GM23248 (cell line): ENCODE results near the gene ATAD3A. TPM values are rescaled to one million over a fixed set of nuclear protein-coding genes. Genes with fewer than 3 reads are reported as not detected.
"Not testable (repeated sequence)": the region's sequence is repeated elsewhere in the genome, so short reads cannot be mapped to it uniquely, and the experiment has no call there.

Experiments used
- DNase-seq: peaks from one replicate; pipeline ENCODE4 v3.0.0-alpha.2; 2015
- H2AFZ ChIP-seq: fragments of 200-600 bp; sonication (generic); 2 replicates; pipeline ENCODE4 v1.6.1; 2016; ENCODE audit warnings: antibody characterized with exemption
- H3F3A ChIP-seq: fragments of 200-600 bp; sonication (generic); 2 replicates; pipeline ENCODE4 v1.6.1; 2016; ENCODE audit warnings: mild to moderate bottlenecking, antibody characterized with exemption, mixed run types; ENCODE audit not compliant: insufficient read depth
- H3K27ac ChIP-seq: fragments of 200-600 bp; sonication (generic); 2 replicates; pipeline ENCODE4 v1.5.1; 2016; ENCODE audit warnings: mild to moderate bottlenecking
- H3K27me3 ChIP-seq: fragments of 200-600 bp; sonication (generic); replicated peaks from 2 replicates; pipeline ENCODE4 v1.6.1; 2016; ENCODE audit warnings: mild to moderate bottlenecking; ENCODE audit not compliant: insufficient read depth
- H3K36me3 ChIP-seq: fragments of 200-600 bp; sonication (generic); 2 replicates; pipeline ENCODE4 v1.6.1; 2016; ENCODE audit warnings: low read depth, mild to moderate bottlenecking
- H3K4me1 ChIP-seq: fragments of 200-600 bp; sonication (generic); 2 replicates; pipeline ENCODE4 v1.6.1; 2016; ENCODE audit warnings: mild to moderate bottlenecking; ENCODE audit not compliant: insufficient read depth
- H3K4me2 ChIP-seq: fragments of 200-600 bp; sonication (generic); one replicate; pipeline ENCODE4 v1.6.1; 2016; ENCODE audit warnings: mild to moderate bottlenecking; ENCODE audit not compliant: unreplicated experiment
- H3K4me3 ChIP-seq: fragments of 200-600 bp; sonication (generic); 2 replicates; pipeline ENCODE4 v1.5.1; 2016; ENCODE audit warnings: mild to moderate bottlenecking
- H3K79me2 ChIP-seq: fragments of 200-600 bp; sonication (generic); 2 replicates; pipeline ENCODE4 v1.6.1; 2016; ENCODE audit warnings: mild to moderate bottlenecking; ENCODE audit not compliant: insufficient read depth
- H3K9ac ChIP-seq: fragments of 200-600 bp; sonication (generic); 2 replicates; pipeline ENCODE4 v1.6.1; 2016; ENCODE audit warnings: mild to moderate bottlenecking
- H3K9me2 ChIP-seq: fragments of 200-600 bp; sonication (generic); 2 replicates; pipeline ENCODE4 v1.6.1; 2016; ENCODE audit warnings: mixed run types, mild to moderate bottlenecking, moderate library complexity; ENCODE audit not compliant: insufficient read depth
- H3K9me3 ChIP-seq: fragments of 200-600 bp; sonication (generic); one replicate; pipeline ENCODE4 v1.6.1; 2017; ENCODE audit warnings: low read depth
- H4K20me1 ChIP-seq: fragments of 200-600 bp; sonication (generic); 2 replicates; pipeline ENCODE4 v1.6.0; 2016; ENCODE audit not compliant: insufficient read depth
- EZH2 ChIP-seq: fragments of 200-600 bp; sonication (generic); IDR thresholded peaks from 2 replicates; pipeline ENCODE4 v1.6.1; 2018; ENCODE audit warnings: antibody characterized with exemption, mild to moderate bottlenecking; ENCODE audit not compliant: insufficient read depth, poor library complexity, severe bottlenecking
- EZH2phosphoT487 ChIP-seq: fragments of 200-600 bp; sonication (generic); IDR thresholded peaks from 2 replicates; pipeline ENCODE4 v1.6.1; 2018; ENCODE audit warnings: antibody characterized with exemption, moderate library complexity, mild to moderate bottlenecking, low read depth; ENCODE audit not compliant: insufficient read depth
- WGBS, 2 experiments: methylation state at CpG; one replicate each; pipeline ENCODE4 v1.1.6; 2015 to 2017; ENCODE audit warnings: low lambda C conversion rate in 2 of 2, low coverage in 1 of 2; ENCODE audit errors: missing lambda C conversion rate in 2 of 2; 5-methylcytosine and 5-hydroxymethylcytosine counted together
- in situ Hi-C: fragments of 300-500 bp; cut with MboI; formaldehyde crosslinking; loops from 2 replicates; pipeline ENCODE4 v1.15.0; 2020
- polyA plus RNA-seq: library from polyadenylated mRNA; unstranded; fragments of >200 nt; fragmentation: Nextera tagmentation; extraction: Ambion mirVana; gene quantifications from 2 replicates; pipeline ENCODE4 v1.2.1, GENCODE V29; 2016
- total RNA-seq: library from RNA; depleted of rRNA; stranded (reverse); fragments of >200 nt; shearing (Covaris generic); gene quantifications from 2 replicates; pipeline ENCODE4 v1.2.3, GENCODE V29; 2014

The ATAD3A gene
- total and polyA plus RNA-seq, 2 experiments from 2014 or later, result 42.8 to 45.8 TPM

- H3K36me3 ChIP-seq, H3K9ac ChIP-seq, H3K9me3 ChIP-seq, H3F3A ChIP-seq, H2AFZ ChIP-seq, H3K4me3 ChIP-seq, H4K20me1 ChIP-seq, H3K9me2 ChIP-seq, in situ Hi-C loops, DNase-seq, H3K27me3 ChIP-seq, H3K27ac ChIP-seq, H3K4me2 ChIP-seq, H3K4me1 ChIP-seq: not testable (repeated sequence)
- peaks cover 41% of the 10 kb centered on the region for H3K79me2 ChIP-seq
- WGBS, 2 experiments, result 75 to 76% methylated on average over 14 to 16 of the region's 16 CpGs
Observed at GRCh38 chr1:1514376-1514775, 2.4 kb downstream of the ATAD3A start.

- 84 to 89% methylated on average over 13 to 14 of the region's 14 CpGs for WGBS, 2 experiments
- H3K27me3 ChIP-seq, H3K36me3 ChIP-seq, H3K9ac ChIP-seq, H2AFZ ChIP-seq, DNase-seq, H3K9me2 ChIP-seq, H3K4me3 ChIP-seq, H3K4me2 ChIP-seq, H3K27ac ChIP-seq, H4K20me1 ChIP-seq, H3K4me1 ChIP-seq, H3K9me3 ChIP-seq, H3F3A ChIP-seq, in situ Hi-C loops: not testable (repeated sequence)
- H3K79me2 ChIP-seq, result peaks cover 53% of the 10 kb centered on the region
Observed at GRCh38 chr1:1516923-1517322, 5.0 kb downstream of the ATAD3A start.

GRCh38 chr1:1517973-1518620, 6.1 kb downstream of the ATAD3A start:
- TF ChIP-seq EZH2, result no peak
- no peak for TF ChIP-seq EZH2phosphoT487
- H4K20me1 ChIP-seq, result no peaks in the 10 kb centered on the region

GRCh38 chr1:1518621-1519007, 6.7 kb downstream of the ATAD3A start:
- H3F3A ChIP-seq, in situ Hi-C loops: not testable (repeated sequence)

More at GRCh38 chr1:1517973-1518620, 6.1 kb downstream of the ATAD3A start:
- H3K4me1 ChIP-seq, result no peaks in the 10 kb centered on the region
- H3K9me3 ChIP-seq, result no peaks in the 10 kb centered on the region
- no peak overlapping the region for H3K4me2 ChIP-seq
- no peak overlapping the region for H3K4me3 ChIP-seq
- no peaks in the 10 kb centered on the region for H3F3A ChIP-seq
- H3K9ac ChIP-seq, result no peak overlapping the region
- no peak overlapping the region for H2AFZ ChIP-seq
- no peaks in the 10 kb centered on the region for H3K9me2 ChIP-seq
- no peak overlapping the region for H3K27ac ChIP-seq
- H3K36me3 ChIP-seq, result no peaks in the 10 kb centered on the region; the same call in 1 of the 2 replicates
- 92 to 95% methylated on average over 18 to 28 of the region's 28 CpGs for WGBS, 2 experiments
- in situ Hi-C loops, result no loop called here
- no peaks in the 10 kb centered on the region for H3K27me3 ChIP-seq
- peaks cover 51% of the 10 kb centered on the region for H3K79me2 ChIP-seq
- no peak for DNase-seq

GRCh38 chr1:1519805-1520505, 8.0 kb downstream of the ATAD3A start:
- H3K9me2 ChIP-seq, DNase-seq, in situ Hi-C loops, H3F3A ChIP-seq, H2AFZ ChIP-seq, H3K4me3 ChIP-seq, H3K4me1 ChIP-seq, H3K9me3 ChIP-seq, H3K4me2 ChIP-seq, H3K36me3 ChIP-seq, H3K27me3 ChIP-seq, H3K9ac ChIP-seq, H4K20me1 ChIP-seq, H3K27ac ChIP-seq: not testable (repeated sequence)
- WGBS, 2 experiments, result 95 to 98% methylated on average over 44 to 51 of the region's 51 CpGs
- H3K79me2 ChIP-seq, result peaks cover 34% of the 10 kb centered on the region

More at GRCh38 chr1:1518621-1519007, 6.7 kb downstream of the ATAD3A start:
- H3K4me1 ChIP-seq, H3K36me3 ChIP-seq, H3K4me2 ChIP-seq, H3K27me3 ChIP-seq, H4K20me1 ChIP-seq, H3K4me3 ChIP-seq, H3K9ac ChIP-seq, H2AFZ ChIP-seq, DNase-seq, H3K9me3 ChIP-seq, H3K27ac ChIP-seq, H3K9me2 ChIP-seq: not testable (repeated sequence)
- WGBS, 2 experiments, result 87 to 91% methylated on average over 11 to 19 of the region's 19 CpGs
- H3K79me2 ChIP-seq, result peaks cover 48% of the 10 kb centered on the region
